NB4 (cell line): ENCODE results near the gene SOCS7.

ENCODE experiments used
- CTCF ChIP-seq: IDR thresholded peaks from one replicate; pipeline ENCODE4 v1.5.1; 2012; ENCODE audit warnings: low read depth, low read length
- MAX ChIP-seq: IDR thresholded peaks from 2 replicates; pipeline ENCODE4 v1.6.1; 2011; ENCODE audit warnings: low read depth, low read length
- MYC ChIP-seq: IDR thresholded peaks from 2 replicates; pipeline ENCODE4 v1.6.1; 2011; ENCODE audit warnings: low read depth, low read length
- POLR2A ChIP-seq: IDR thresholded peaks from 2 replicates; pipeline ENCODE4 v1.6.1; 2011; ENCODE audit warnings: mild to moderate bottlenecking; ENCODE audit not compliant: insufficient read length; ENCODE audit errors: extremely low read depth

- TF ChIP-seq CTCF (no peak), MYC (no peak), POLR2A (no peak), MAX (no peak)
Measured at GRCh38 chr17:38436386-38436785, 84.7 kb downstream of the SOCS7 start.
